HG02938 (cell line): Measurements from ENCODE around the gene IRS4.

Experiments
- ATAC-seq: cut with Tn5 transposase; IDR thresholded peaks from one replicate; pipeline ENCODE4 v1.9.1; 2021; ENCODE audit warnings: mild to moderate bottlenecking, moderate library complexity; ENCODE audit not compliant: unreplicated experiment

The IRS4 gene

GRCh38 chrX:108736509-108737479 is at the start of gene IRS4:
TSS of gene IRS4 (minus strand) at chrX:108736563.
- ATAC-seq, result no peak

DNA sequence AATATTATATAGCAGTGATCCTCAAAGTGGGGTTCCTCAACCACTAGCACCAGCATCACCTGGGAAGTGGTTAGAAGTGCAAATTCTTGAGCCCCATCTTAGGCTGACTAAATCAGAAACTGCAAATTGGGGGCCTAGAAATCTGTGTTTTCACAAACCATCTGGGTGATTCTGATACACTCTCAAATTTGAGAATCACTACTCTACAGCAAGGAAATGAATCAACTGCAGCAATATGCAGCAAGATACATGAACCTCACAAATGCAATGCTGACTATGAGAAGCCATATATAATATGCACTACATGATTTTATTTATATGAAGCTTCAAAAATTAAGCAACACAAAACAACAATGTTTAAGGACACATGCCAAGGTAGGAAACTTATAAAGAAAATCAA is 36.2 kb upstream of the IRS4 start:
- ATAC-seq, result no peak

DNA sequence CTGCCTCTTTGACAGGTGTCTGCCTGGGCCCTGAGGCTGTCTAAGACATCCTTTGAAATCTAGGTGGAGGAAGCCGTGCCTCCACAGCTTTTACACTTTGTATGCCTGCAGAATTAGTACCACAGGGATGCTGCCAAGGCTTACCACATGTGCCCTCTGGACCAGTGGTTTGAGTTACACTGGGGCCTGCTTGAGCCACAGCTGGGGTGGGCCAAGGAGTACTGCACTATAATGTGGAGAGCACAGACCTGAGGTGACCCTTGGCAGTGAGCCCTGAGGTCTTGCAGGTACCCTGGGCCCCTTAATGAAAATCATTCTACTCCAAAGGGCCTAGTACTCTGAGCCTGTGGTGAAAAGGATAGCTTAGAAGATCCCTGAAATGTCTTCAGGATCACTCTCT is 27.2 kb upstream of the IRS4 start:
- ATAC-seq, result no peak

- no peak for ATAC-seq
Observed at GRCh38 chrX:108740299-108740774, 4.0 kb upstream of the IRS4 start.

GRCh38 chrX:108737754-108738153 is 1.4 kb upstream of the IRS4 start:
- ATAC-seq, result no peak

GRCh38 chrX:108735679-108736508 is 469 bp downstream of the IRS4 start:
- no peak for ATAC-seq

DNA sequence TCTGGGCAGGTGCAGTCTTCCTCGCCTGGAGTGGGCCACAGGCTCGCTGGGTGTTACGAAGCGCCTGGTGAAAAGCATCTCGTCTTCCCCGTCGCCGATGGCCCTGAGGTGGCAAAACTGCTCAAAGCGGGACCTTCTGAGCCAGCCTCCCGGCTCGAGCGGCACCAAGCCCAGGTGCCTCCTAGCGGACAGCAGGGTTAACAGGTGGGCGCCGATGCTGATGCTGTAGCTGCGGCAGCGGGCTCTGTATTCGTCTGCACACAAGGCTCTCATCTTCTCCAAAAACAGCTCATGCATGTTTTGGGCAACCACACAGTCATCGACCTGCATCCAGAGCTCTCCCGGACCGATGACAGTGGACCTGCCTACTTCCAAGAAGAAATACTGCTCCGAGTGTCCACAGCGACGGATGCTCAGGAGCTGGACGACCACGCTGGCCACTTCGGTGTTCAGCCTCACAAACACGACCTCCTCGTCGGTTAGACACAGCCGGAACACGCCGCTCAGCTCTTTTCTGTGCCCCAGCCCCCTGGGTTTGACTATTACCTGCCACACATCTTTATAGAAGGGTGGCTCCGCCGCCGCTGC is 1.2 kb downstream of the IRS4 start:
- ATAC-seq, result no peak

- ATAC-seq, result no peak
Observed at GRCh38 chrX:108734426-108734825, 1.9 kb downstream of the IRS4 start.

DNA sequence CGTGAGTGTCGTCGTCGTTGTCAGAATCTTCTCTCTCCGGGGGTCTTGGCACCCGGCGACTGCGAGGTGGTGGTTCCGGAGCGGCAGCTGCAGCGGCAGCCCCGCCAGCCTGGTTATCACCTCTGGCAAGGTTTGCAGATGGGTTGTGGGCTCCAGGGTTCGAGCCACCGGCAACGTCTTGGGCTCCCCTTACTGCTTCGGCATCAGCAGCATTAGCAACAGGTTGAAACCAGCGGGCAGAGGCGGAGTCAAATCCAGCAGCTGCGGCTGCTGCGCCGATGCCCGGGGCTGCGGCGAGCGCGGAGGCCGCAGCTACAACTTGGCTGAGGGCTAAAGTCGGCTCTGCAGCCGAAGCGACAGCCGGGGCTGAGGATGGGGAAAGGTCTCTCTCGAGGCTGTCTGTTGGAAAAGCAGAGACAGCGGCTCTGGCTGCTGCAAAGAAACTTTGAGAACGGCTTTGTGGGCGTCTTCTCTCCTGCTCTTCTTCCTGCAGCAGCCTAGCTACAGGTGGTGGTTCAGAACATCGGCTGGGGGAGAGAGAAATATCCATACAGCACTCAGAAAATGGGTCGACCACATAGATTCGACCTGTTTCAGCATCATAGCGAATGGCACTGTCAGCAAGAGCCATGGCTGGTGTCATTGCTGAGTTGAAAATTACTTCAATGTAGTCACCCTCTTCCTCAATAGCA is 3.6 kb downstream of the IRS4 start:
- no peak for ATAC-seq

DNA sequence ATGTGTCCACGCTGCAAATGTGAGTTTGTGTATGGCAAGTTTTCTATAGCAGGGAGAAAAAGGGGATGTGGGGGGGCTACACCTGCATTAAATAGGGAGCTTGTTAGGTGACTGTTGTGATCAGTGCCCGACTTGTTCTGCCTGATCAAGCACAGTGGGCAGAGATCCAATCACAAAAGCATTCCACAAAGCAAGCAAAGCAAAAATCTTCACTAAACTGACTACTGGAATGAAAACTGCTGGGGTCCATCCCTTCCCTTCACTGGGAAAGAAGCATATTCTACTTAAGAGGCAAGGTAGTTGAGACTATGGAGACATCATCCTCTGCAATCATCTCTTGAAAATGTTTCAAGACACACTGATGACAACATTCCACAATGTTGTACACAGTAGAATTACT is 5.2 kb downstream of the IRS4 start:
- ATAC-seq, result no peak

DNA sequence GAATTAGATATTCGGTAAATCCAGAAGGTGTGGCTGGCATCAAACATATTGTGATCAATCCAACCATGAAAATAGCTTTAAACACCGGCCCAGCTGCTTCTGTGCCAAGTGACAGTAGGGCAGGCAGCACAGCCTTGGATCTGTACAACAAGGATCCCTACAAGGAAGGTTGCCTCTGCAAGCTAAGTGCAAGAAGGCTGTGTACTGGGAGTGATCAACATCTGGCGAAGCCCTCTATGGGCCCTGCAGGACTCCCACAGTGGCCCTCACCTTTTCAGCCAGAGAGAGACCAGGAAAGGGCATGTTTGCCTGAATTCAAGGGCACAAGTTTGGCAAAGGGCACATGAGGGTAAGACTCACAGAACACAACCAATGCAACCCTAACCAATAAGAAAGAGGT is 9.6 kb downstream of the IRS4 start:
- ATAC-seq, result no peak

- no peak for ATAC-seq
Observed at GRCh38 chrX:108722561-108722960, 13.8 kb downstream of the IRS4 start.

DNA sequence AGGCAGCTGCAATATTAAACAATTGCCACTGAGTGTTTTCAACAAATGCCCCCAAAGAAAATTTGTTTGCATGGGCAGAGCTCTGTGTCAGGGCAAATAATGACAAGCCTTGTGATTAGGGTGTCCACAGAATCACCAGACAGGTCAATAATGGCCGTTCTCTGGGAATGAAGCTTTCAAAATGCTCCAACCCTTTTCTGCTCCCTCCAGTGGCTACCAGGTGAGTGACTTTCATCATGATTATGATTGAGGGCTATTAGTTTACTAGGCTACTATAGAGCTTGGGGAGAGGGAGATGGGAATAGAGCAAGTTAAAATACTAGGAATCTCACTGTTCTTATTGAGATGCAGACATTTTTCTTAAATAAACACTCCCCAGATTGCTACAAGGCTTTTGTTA is 23.5 kb downstream of the IRS4 start:
- no peak for ATAC-seq

GRCh38 chrX:108704839-108705238 is 31.5 kb downstream of the IRS4 start:
- ATAC-seq, result no peak

DNA sequence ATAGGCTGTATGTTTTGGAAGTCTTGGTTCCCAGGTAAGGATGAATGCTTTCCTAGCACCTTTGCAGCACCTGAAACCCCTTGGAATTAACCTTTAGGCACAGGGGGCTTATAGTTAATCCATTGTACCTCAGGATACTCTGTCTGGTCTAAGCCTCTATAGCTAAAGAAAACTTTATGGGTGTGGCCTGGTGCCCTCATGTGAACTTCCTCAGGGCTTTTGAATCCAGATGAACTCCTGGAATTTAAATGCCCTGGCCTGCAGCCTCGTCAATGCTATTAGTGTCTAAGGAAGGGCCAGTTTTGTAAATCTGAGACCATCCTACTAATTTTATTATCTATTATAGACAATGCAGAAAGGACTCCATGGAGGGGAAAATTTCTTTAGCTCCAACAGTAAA is 33.8 kb downstream of the IRS4 start:
- no peak for ATAC-seq

DNA sequence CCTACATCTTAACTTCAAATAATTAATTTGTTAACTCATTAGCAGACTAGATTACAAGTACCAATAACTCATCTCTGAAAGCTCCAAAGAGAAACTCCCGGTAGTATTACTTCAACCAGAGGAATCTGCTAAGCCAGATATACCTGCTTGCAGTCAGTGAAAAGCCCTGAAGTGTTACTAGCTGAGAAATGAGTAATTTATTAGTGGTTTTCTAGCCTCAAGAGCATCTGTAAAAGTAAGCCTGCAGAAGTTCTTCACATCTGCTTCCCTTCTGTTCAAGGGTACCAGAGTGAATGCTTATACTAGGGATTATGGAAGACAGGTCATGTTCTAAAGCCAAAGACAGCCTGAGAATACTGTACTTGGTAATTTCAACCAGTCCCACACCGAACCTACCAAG is 34.7 kb downstream of the IRS4 start:
- no peak for ATAC-seq

DNA sequence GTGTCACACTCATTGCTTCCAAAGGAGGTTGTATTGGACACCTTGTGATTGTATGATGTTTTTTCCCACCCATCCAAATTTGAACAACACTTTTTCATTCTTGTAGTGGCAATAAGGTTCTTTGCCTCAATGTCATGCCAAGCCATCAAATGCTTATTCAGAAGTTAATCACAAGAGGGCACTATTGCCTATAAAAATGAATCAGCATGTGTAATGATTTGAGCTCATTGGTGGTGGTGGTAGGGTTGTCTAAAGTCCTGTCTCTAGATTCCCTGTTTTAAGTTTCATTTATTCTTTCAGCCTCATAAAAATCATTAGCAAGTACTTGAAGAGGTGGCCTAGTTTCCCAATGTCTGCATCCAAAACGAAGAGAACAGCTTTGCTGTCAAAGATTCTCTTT is 37.0 kb downstream of the IRS4 start:
- ATAC-seq, result no peak

GRCh38 chrX:108696690-108697089 is 39.7 kb downstream of the IRS4 start:
- ATAC-seq, result no peak
